Osteocyte (in vitro differentiated cells): Measurements from ENCODE around the gene ASXL1. TPM values are rescaled to one million over a fixed set of nuclear protein-coding genes. Genes with fewer than 3 reads are reported as not detected.

Experiments
- DNase-seq: peaks from one replicate; pipeline ENCODE4 v3.0.0; 2021; ENCODE audit warnings: mixed read lengths; ENCODE audit not compliant: unreplicated experiment; ENCODE audit errors: extremely low spot score
- H3K27ac Mint-ChIP-seq: one replicate; pipeline ENCODE4 v1.8.0; 2021; ENCODE audit warnings: mild to moderate bottlenecking, mixed read lengths; ENCODE audit not compliant: unreplicated experiment
- H3K27me3 Mint-ChIP-seq: one replicate; pipeline ENCODE4 v1.8.0; 2021; ENCODE audit warnings: mixed read lengths; ENCODE audit not compliant: unreplicated experiment
- H3K36me3 Mint-ChIP-seq: one replicate; pipeline ENCODE4 v1.8.0; 2021; ENCODE audit warnings: mixed read lengths; ENCODE audit not compliant: unreplicated experiment
- H3K4me1 Mint-ChIP-seq: one replicate; pipeline ENCODE4 v1.8.0; 2021; ENCODE audit warnings: mixed read lengths; ENCODE audit not compliant: unreplicated experiment
- H3K4me3 Mint-ChIP-seq: one replicate; pipeline ENCODE4 v1.8.0; 2021; ENCODE audit warnings: mild to moderate bottlenecking, moderate library complexity, mixed read lengths; ENCODE audit not compliant: unreplicated experiment
- H3K9me3 Mint-ChIP-seq: one replicate; pipeline ENCODE4 v1.8.0; 2021; ENCODE audit warnings: mixed read lengths; ENCODE audit not compliant: unreplicated experiment
- CTCF ChIP-seq: fragments of 200-600 bp; sonication (generic); IDR thresholded peaks from 2 replicates; pipeline ENCODE4 v1.5.0; 2021; ENCODE audit warnings: antibody characterized with exemption, mild to moderate bottlenecking, moderate library complexity
- total RNA-seq: library from RNA; stranded (reverse); gene quantifications from 2 replicates; pipeline ENCODE4 v1.2.1, GENCODE V29; 2021

ASXL1 gene
- total RNA-seq, 1 donor from 2014 or later: 76.8 TPM

GRCh38 chr20:32474967-32475811 lies 117.1 kb downstream of the ASXL1 start:
- Mint-ChIP-seq H3K27ac (peak overlapping the region; percentile 91), H3K27me3 (no peaks in the 10 kb centered on the region), H3K4me1 (peaks cover 68% of the 10 kb centered on the region)

GRCh38 chr20:32476684-32477593 lies 118.8 kb downstream of the ASXL1 start:
- Mint-ChIP-seq H3K9me3 (no peaks in the 10 kb centered on the region), H3K27me3 (no peaks in the 10 kb centered on the region), H3K4me1 (peaks cover 76% of the 10 kb centered on the region), H3K27ac (peak overlapping the region; percentile 91), H3K4me3 (no peak overlapping the region), H3K36me3 (peaks cover 4% of the 10 kb centered on the region)
- TF ChIP-seq CTCF: no peak
- no peak for DNase-seq

More at GRCh38 chr20:32474967-32475811, 117.1 kb downstream of the ASXL1 start:
- TF ChIP-seq CTCF: peak; percentile 23
- no peaks in the 10 kb centered on the region for H3K9me3 Mint-ChIP-seq
- H3K4me3 Mint-ChIP-seq: peak overlapping the region; percentile 61
- DNase-seq: peak; percentile 96
- H3K36me3 Mint-ChIP-seq: peaks cover 5% of the 10 kb centered on the region

GRCh38 chr20:32477594-32478512 lies 119.7 kb downstream of the ASXL1 start:
- H3K4me3 Mint-ChIP-seq: no peak overlapping the region
- no peaks in the 10 kb centered on the region for H3K9me3 Mint-ChIP-seq
- H3K4me1 Mint-ChIP-seq: peaks cover 78% of the 10 kb centered on the region
- TF ChIP-seq CTCF: no peak
- peaks cover 4% of the 10 kb centered on the region for H3K36me3 Mint-ChIP-seq
- no peak for DNase-seq
- H3K27me3 Mint-ChIP-seq: no peaks in the 10 kb centered on the region
- peak overlapping the region; percentile 27 for H3K27ac Mint-ChIP-seq

- no peak for DNase-seq
- H3K36me3 Mint-ChIP-seq: peaks cover 2% of the 10 kb centered on the region
- peaks cover 73% of the 10 kb centered on the region for H3K4me1 Mint-ChIP-seq
- no peak overlapping the region for H3K4me3 Mint-ChIP-seq
- H3K9me3 Mint-ChIP-seq: no peaks in the 10 kb centered on the region
- H3K27ac Mint-ChIP-seq: no peak overlapping the region
- no peaks in the 10 kb centered on the region for H3K27me3 Mint-ChIP-seq
- TF ChIP-seq CTCF: no peak
These were observed 120.4 kb downstream of the ASXL1 start for GRCh38 chr20:32478576-32478975.
